ENCODE measurements around the gene SACM1L.

SACM1L gene

GRCh38 chr3:45688882-45689786 lies at the start of gene SACM1L:
Gene SACM1L, plus strand, starts transcription at chr3:45689396. Its CDS starts 70 bp downstream, at chr3:45689466.
- peak; percentile 99 for DNase-seq (ENCODE audit: low read depth)

DNA sequence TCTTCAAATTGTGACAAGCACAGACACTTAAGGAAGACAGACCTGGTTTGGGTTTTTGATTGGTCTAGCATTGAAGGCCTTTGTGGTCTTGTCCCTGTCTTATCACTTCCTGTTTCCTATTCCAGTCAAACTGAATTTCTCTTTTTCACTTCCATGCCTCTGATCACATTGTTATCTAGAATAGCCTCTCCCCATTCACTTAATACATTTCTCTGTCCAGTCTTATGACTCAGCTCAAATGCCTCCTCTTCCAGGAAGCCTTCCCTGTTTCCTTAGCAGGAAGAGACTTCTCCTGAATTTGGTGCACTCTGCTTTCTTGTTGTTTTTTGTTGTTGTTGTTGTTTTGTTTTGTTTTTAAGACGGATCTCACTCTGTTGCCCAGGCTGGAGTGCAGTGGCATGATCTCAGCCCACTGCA lies 49.1 kb upstream of the SACM1L start:
- DNase-seq (ENCODE audit: low read depth): no peak

DNA sequence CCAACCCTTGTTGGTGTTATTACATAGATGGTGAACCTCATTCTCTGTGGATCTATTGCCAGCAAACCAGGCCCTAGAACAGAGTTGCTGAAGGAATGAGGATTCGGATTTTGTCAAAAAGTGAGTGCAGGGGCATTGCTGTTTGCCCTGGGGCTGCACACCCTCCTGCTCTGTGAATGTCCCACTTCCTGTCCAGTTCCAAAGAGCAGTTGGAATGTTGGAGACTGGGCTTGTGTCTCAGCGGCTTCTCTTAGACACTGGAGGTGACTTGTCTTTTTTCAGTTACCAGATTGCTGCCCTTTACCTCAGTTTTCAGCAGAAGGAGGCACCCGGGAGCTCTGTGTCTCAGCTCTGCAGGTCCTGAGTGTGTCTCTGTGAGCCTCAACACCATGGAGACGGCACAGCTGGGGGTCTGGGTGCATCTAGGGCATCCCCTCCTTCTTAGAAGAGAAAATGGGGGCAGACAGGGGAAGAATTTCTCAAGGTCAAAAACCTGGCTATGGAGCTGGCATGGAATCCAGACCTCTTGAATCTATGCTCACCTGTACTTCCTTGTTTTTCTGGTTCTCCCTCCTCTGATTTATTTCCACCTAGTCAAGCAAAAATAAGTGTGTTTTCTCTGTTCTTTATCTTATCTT lies 48.4 kb upstream of the SACM1L start:
- no peak for DNase-seq (ENCODE audit: low read depth)

- DNase-seq (ENCODE audit: low read depth): no peak
Observed at GRCh38 chr3:45641756-45642155, 47.4 kb upstream of the SACM1L start.

GRCh38 chr3:45642731-45643152 lies 46.5 kb upstream of the SACM1L start:
- peak; percentile 60 for DNase-seq (ENCODE audit: low read depth)

DNA sequence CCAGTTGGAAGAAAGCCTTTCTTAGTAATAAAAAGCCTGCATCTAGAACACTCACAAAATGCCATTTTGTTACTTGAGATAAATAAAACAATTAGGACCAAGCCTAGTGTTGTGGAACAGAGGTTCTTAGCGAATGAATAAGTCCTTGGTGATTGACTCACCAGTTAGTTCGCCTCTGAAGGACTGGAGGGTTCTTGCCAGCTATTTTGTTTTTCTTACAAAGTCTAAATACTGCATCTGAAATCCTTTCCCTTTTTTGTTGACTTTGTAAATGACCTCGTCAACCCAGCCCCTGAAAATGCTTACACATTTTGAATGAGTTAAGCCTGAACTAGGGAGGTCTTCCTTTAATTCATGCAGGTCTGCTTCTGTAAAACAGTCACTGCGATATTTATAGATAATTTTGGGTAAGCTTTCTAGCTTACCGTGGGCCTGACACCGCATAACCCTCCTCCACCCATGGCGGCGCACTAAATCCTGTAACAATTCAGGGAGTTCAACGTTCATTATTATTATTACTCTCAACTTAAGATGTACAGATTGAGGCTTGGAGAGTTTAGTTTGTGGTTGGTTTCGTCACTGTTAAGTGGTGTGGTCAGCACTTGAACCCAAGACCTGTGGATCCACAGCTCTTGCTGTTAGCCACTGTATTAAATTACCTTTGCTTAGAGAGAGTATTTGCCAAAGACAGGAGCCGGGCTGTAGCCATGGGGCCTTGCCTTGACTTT lies 45.0 kb upstream of the SACM1L start:
- peak; percentile 85 for DNase-seq (ENCODE audit: low read depth)

- peak; percentile 73 for DNase-seq (ENCODE audit: low read depth)
Observed at GRCh38 chr3:45644791-45645201, 44.4 kb upstream of the SACM1L start.

DNA sequence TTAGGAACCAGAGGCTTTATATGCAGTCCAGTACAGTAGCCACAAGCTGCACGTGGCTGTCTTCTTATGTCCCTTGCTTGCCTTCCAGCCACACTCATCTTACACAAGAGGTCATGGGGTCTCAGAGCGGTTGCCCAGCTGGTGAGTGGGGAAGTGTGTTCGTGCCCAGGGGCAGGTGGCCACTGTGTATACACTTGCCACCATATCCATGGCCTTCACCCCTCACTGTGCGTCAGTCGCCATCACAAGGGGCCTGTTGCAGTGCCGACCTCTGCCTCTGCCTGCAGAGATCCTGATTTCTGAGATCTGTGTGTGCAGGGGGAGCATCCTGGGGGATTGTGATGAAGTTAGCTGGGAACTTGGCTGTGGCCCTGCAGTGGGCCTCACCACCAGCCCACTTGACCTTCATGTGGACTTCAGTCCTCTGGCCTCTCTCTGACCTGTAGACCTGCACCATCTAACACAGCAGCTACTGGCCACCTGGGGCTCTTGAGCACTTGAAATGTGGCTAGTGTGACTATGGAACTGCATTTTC lies 43.1 kb upstream of the SACM1L start:
- DNase-seq (ENCODE audit: low read depth): no peak

DNA sequence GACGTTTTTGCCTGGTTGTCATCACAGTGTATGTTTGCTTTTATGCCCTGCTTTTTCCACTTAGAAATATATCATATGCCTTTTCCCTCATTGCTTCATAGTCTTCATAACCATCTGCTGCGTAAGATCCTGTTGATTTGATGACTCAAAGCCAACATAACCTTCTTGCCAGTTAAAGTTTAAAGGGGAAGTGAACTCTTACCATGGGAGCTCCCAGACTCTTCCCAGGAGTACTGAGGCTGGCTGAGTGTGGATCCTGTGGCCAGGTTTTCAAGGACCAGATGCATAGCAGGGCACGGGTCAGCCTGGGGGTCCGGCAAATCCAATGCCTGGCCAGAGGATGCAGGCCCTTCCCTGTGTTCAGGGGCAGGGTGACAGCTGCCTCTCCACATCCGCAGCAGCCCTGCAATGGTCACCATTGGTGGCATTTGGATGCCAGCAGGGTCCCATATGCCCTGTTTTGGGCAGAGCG lies 42.0 kb upstream of the SACM1L start:
- peak; percentile 90 for DNase-seq (ENCODE audit: low read depth)

DNA sequence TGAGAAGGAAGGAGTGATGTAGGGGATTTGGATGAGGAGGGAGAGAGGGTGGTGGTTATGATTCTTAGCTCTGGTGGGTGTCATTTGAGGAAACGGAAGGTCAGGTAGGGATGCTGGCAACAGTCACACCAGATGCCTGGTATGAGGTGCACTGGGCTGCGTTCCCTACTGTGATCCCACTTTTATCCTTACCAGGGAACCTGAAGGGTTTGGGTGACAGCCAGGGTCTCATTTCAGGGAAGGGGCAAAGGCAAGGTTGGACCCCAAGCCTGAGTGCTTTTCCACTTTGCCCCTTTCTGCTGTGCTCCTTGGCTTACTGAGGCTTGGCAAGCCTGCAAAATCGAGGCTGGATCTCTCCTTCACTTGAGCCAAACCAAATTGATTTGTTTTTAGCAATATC lies 36.0 kb upstream of the SACM1L start:
- no peak for DNase-seq (ENCODE audit: low read depth)

GRCh38 chr3:45654397-45654944 lies 34.7 kb upstream of the SACM1L start:
- no peak for DNase-seq (ENCODE audit: low read depth)

DNA sequence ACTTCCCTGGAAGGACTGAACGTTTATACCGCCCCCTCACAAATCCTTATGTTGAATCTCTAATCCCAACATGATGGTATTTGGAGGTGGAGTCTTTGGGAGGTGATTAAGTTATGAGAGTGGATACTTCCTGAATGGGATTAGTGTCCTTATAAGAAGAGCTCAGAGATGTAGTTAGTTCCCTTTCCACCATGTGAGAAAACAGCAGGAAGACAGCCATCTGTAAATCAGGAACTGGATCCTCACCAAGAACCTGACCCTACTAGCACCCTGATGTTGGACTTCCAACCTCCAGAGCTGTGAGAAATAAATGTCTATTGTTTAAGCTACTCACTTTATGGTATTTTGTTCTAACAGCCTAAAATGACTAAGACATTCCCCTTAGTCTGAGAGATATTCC lies 33.3 kb upstream of the SACM1L start:
- no peak for DNase-seq (ENCODE audit: low read depth)

- DNase-seq (ENCODE audit: low read depth): peak; percentile 91
Observed at GRCh38 chr3:45656575-45657363, 32.4 kb upstream of the SACM1L start.

DNA sequence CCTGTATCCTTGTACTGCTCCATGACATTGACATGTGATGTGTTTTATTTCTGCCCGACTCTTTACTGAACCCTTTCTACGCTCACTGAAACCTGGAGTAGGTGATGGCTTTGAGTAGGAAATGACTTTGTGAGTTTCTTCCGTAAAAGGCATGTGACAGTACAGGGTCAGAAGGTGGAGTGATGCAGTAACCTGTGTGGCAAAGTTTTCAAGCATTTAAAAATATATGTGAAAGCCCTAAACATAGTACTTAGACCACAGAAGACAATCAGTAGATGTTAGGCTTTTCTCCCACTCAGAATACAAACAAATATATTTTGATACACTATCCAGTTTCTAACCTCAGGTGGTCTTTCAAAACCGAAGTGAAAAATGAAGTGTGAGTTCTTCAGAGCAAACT lies 31.3 kb upstream of the SACM1L start:
- DNase-seq (ENCODE audit: low read depth): no peak

DNA sequence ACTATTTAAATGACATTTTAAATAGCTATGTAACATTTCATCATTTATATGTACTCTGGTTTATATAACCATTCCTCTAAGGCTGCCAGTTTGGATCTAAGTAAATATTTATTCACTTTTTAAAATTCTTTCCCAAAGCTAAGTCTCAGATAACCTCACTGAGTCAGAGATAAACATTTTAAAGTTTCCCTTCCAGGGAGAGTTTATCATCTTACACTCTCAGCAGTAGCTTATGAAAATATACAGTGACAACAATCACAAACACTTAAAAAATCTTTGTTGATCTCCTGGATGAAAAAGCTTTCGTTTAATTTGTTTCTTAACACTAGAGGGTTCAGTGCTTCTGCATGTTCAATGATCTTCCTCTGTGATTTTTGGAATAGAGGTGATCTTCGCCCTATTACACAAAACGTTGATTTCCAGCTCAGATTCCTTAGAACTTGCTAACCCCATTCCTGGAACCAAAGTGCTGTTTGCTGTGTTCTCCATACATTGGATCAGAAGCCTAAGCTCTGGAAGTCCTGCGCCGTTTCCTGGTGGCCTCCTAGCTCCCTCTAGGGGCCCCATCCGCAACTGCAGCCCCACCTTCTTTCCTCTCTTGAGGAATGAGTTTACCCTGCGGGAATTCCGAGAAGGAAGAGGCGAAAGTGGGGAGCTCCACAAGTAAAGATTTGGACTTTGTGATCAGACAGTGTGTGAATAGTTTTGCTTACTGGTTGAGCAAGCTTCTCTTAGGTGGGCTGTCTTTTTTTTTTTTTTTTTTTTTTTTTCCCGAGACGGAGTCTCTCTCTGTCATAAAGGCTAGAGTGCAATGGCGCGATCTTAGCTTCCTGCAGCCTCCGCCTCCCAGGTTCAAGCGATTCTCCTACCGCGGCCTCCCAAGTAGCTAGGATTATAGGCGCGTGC lies 29.3 kb upstream of the SACM1L start:
- peak; percentile 85 for DNase-seq (ENCODE audit: low read depth)

GRCh38 chr3:45660567-45660901 lies 28.7 kb upstream of the SACM1L start:
- no peak for DNase-seq (ENCODE audit: low read depth)

- DNase-seq (ENCODE audit: low read depth): no peak
Observed at GRCh38 chr3:45664578-45664977, 24.6 kb upstream of the SACM1L start.

- no peak for DNase-seq (ENCODE audit: low read depth)
Observed at GRCh38 chr3:45665101-45665572, 24.1 kb upstream of the SACM1L start.

GRCh38 chr3:45666757-45667431 lies 22.3 kb upstream of the SACM1L start:
- DNase-seq (ENCODE audit: low read depth): peak; percentile 61

DNA sequence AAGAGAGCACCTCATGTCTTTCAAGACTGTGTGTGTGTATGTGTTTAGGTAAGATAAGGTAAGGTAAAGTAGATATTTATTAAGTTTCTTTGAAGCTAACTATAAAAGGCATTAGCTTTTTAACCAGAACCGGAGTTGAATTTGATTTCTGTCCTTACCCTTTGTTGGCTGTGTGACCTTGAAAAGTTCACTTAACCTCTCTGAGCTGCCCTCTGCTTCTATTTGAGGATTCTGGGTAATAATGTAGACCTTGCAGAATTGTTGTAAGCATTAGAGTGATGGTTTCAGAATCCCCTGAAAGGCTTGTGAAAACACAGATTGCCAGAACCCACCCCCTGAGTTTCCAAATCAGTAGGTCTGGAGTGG lies 21.6 kb upstream of the SACM1L start:
- DNase-seq (ENCODE audit: low read depth): no peak
